NCI-H446 (cell line): ENCODE results near the gene LINGO1.

Experiments
- DNase-seq, 2 experiments: peaks; one replicate each; lab custom pipeline; 2025; lab: John Stamatoyannopoulos, UW

The LINGO1 gene

GRCh38 chr15:77568973-77569728 lies 63.6 kb downstream of the LINGO1 start:
- no peak for DNase-seq

GRCh38 chr15:77568014-77568972 lies 64.4 kb downstream of the LINGO1 start:
- no peak for DNase-seq

- DNase-seq = no peak
Observed at GRCh38 chr15:77567202-77567601, 65.5 kb downstream of the LINGO1 start.

- DNase-seq = no peak
Observed at GRCh38 chr15:77566092-77566491, 66.6 kb downstream of the LINGO1 start.

- no peak for DNase-seq
Observed at GRCh38 chr15:77565378-77565915, 67.3 kb downstream of the LINGO1 start.

GRCh38 chr15:77564938-77565337 lies 67.8 kb downstream of the LINGO1 start:
- no peak for DNase-seq

GRCh38 chr15:77564341-77564740 lies 68.4 kb downstream of the LINGO1 start:
- DNase-seq = no peak

- no peak for DNase-seq
Observed at GRCh38 chr15:77563623-77564156, 69.0 kb downstream of the LINGO1 start.
